Keratinocyte (primary cell): Measurements from ENCODE around the gene HOXB2. TPM values are rescaled to one million over a fixed set of nuclear protein-coding genes. Genes with fewer than 3 reads are reported as not detected.

Source experiments
- DNase-seq: peaks from one replicate; pipeline ENCODE4 v3.0.0-alpha.2; 2011; ENCODE audit warnings: low read depth, missing footprints, low spot score
- FAIRE-seq: peaks from 2 replicates; lab custom pipeline; 2011; peaks lifted over from hg19 to GRCh38; lab: Jason Lieb, UNC
- H2AFZ ChIP-seq: 2 replicates; pipeline ENCODE4 v1.6.0; 2012; ENCODE audit warnings: low read length, control low read depth, inconsistent platforms; ENCODE audit not compliant: control insufficient read depth
- H3K27ac ChIP-seq: 2 replicates; pipeline ENCODE4 v1.5.1; 2011; ENCODE audit warnings: low read length; ENCODE audit not compliant: control insufficient read depth, insufficient read depth
- H3K27me3 ChIP-seq: 3 replicates; pipeline ENCODE4 v1.6.0; 2011; ENCODE audit warnings: low read length; ENCODE audit not compliant: control insufficient read depth, insufficient read depth; ENCODE audit errors: extremely low read depth
- H3K36me3 ChIP-seq, 2 experiments: 2 replicates in 1 of 2; 3 replicates in 1 of 2; pipeline ENCODE4 v1.5.1; 2011; ENCODE audit warnings: low read length in 2 of 2, mild to moderate bottlenecking in 1 of 2; ENCODE audit not compliant: control insufficient read depth in 2 of 2, insufficient read depth in 2 of 2; ENCODE audit errors: extremely low read depth in 1 of 2
- H3K4me1 ChIP-seq: 3 replicates; pipeline ENCODE4 v1.5.1; 2011; ENCODE audit warnings: low read length; ENCODE audit not compliant: control insufficient read depth, insufficient read depth; ENCODE audit errors: extremely low read depth
- H3K4me2 ChIP-seq: 3 replicates; pipeline ENCODE4 v1.6.0; 2011; ENCODE audit warnings: low read depth, low read length; ENCODE audit not compliant: control insufficient read depth, insufficient read depth; ENCODE audit errors: extremely low read depth
- H3K4me3 ChIP-seq, 3 experiments: fragments of 200-600 bp in 1 of 3; sonication (generic) in 1 of 3; 2 replicates in 2 of 3; 3 replicates in 1 of 3; pipeline ENCODE4 v1.5.1; 2011 to 2016; ENCODE audit warnings: low read length in 3 of 3, mild to moderate bottlenecking in 3 of 3, control low read depth in 2 of 3, inconsistent platforms in 1 of 3, low read depth in 1 of 3, mixed read lengths in 1 of 3, mixed run types in 1 of 3, moderate library complexity in 1 of 3; ENCODE audit not compliant: control insufficient read depth in 2 of 3, insufficient read depth in 2 of 3; ENCODE audit errors: extremely low read depth in 1 of 3
- H3K79me2 ChIP-seq: 2 replicates; pipeline ENCODE4 v1.6.0; 2012; ENCODE audit warnings: low read length; ENCODE audit not compliant: control insufficient read depth, insufficient read depth
- H3K9ac ChIP-seq: 3 replicates; pipeline ENCODE4 v1.6.0; 2011; ENCODE audit warnings: low read length; ENCODE audit not compliant: control insufficient read depth, insufficient read depth; ENCODE audit errors: extremely low read depth
- H3K9me1 ChIP-seq: 3 replicates; pipeline ENCODE4 v1.6.0; 2011; ENCODE audit warnings: low read length; ENCODE audit not compliant: control insufficient read depth, insufficient read depth; ENCODE audit errors: extremely low read depth
- H3K9me3 ChIP-seq: 2 replicates; pipeline ENCODE4 v1.5.1; 2012; ENCODE audit warnings: low read depth, low read length; ENCODE audit not compliant: control insufficient read depth
- H4K20me1 ChIP-seq: 3 replicates; pipeline ENCODE4 v1.6.0; 2011; ENCODE audit warnings: low read length; ENCODE audit not compliant: control insufficient read depth, insufficient read depth; ENCODE audit errors: extremely low read depth
- EZH2 ChIP-seq: IDR thresholded peaks from one replicate; pipeline ENCODE4 v1.6.1; 2012; ENCODE audit warnings: inconsistent platforms, mild to moderate bottlenecking, low read length, moderate library complexity
- dilution Hi-C: fragments of 300-500 bp; cut with MboI; formaldehyde crosslinking; loops from one replicate; pipeline ENCODE4 v1.7.0; 2020; ENCODE audit warnings: low sequenced_read_pairs; ENCODE audit not compliant: extremely low pct_ligation_motif_present
- polyA plus RNA-seq, 5 experiments: library from polyadenylated mRNA; depleted of rRNA in 3 of 5; stranded (reverse) in 3 of 5; stranded (forward) in 1 of 5; unstranded in 1 of 5; fragments of >200 nt; gene quantifications; 1 replicate in 1 of 5; 2 replicates in 3 of 5; 3 replicates in 1 of 5; pipeline versions ENCODE4 v1.2.1 to v1.2.3, GENCODE V29; 2011 to 2012; ENCODE audit warnings: missing spikeins in 2 of 5, low read depth in 1 of 5, low replicate concordance in 1 of 5
- TF ChIP-seq, protein P1 (sequence below), 3 experiments: IDR thresholded peaks in 1 of 3; conservative IDR thresholded peaks in 1 of 3; optimal IDR thresholded peaks in 1 of 3; 2 replicates in 2 of 3; 3 replicates in 1 of 3; pipeline versions ENCODE3 to v1.5.1; 2011; ENCODE audit warnings: low read length in 3 of 3, mild to moderate bottlenecking in 3 of 3, moderate library complexity in 2 of 3, control low read depth in 1 of 3, inconsistent platforms in 1 of 3; ENCODE audit not compliant: insufficient read depth in 2 of 3; ENCODE audit errors: extremely low read depth in 1 of 3

HOXB2 gene
- polyA plus RNA-seq, 1 donor (not counting 4 experiments of a cell fraction or from before 2014, with no cell fraction given) = 3.8 TPM

- H3K9ac ChIP-seq = no peak overlapping the region
- H3K79me2 ChIP-seq = peaks cover 5% of the 10 kb centered on the region
- H3K4me1 ChIP-seq = peaks cover 5% of the 10 kb centered on the region
- DNase-seq = no peak
- no peak overlapping the region for H2AFZ ChIP-seq
- H3K27me3 ChIP-seq = peaks cover 16% of the 10 kb centered on the region
- no peaks in the 10 kb centered on the region for H3K9me3 ChIP-seq
- no peak overlapping the region for H3K4me3 ChIP-seq
- dilution Hi-C loops = no loop called here
- peaks cover 0 to 2% of the 10 kb centered on the region in 2 experiments for H3K36me3 ChIP-seq
- no peak overlapping the region for H3K27ac ChIP-seq
- H4K20me1 ChIP-seq = no peaks in the 10 kb centered on the region
- TF ChIP-seq EZH2 = no peak
- TF ChIP-seq, protein P1, sequence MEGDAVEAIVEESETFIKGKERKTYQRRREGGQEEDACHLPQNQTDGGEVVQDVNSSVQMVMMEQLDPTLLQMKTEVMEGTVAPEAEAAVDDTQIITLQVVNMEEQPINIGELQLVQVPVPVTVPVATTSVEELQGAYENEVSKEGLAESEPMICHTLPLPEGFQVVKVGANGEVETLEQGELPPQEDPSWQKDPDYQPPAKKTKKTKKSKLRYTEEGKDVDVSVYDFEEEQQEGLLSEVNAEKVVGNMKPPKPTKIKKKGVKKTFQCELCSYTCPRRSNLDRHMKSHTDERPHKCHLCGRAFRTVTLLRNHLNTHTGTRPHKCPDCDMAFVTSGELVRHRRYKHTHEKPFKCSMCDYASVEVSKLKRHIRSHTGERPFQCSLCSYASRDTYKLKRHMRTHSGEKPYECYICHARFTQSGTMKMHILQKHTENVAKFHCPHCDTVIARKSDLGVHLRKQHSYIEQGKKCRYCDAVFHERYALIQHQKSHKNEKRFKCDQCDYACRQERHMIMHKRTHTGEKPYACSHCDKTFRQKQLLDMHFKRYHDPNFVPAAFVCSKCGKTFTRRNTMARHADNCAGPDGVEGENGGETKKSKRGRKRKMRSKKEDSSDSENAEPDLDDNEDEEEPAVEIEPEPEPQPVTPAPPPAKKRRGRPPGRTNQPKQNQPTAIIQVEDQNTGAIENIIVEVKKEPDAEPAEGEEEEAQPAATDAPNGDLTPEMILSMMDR (optimal IDR thresholded peaks at IDR 0.05 in 1 of 3, IDR thresholded peaks at IDR 0.05 in 1 of 3, conservative IDR thresholded peaks at IDR 0.05 in 1 of 3; ENCODE audit: extremely low read depth in 1 of 3, insufficient read depth in 2 of 3, low read length in 3 of 3) = no peak
- FAIRE-seq = no peak
- no peaks in the 10 kb centered on the region for H3K9me1 ChIP-seq
- H3K4me2 ChIP-seq = no peak overlapping the region
Observed at GRCh38 chr17:48547808-48548522, 3.1 kb upstream of the HOXB2 start.

DNA sequence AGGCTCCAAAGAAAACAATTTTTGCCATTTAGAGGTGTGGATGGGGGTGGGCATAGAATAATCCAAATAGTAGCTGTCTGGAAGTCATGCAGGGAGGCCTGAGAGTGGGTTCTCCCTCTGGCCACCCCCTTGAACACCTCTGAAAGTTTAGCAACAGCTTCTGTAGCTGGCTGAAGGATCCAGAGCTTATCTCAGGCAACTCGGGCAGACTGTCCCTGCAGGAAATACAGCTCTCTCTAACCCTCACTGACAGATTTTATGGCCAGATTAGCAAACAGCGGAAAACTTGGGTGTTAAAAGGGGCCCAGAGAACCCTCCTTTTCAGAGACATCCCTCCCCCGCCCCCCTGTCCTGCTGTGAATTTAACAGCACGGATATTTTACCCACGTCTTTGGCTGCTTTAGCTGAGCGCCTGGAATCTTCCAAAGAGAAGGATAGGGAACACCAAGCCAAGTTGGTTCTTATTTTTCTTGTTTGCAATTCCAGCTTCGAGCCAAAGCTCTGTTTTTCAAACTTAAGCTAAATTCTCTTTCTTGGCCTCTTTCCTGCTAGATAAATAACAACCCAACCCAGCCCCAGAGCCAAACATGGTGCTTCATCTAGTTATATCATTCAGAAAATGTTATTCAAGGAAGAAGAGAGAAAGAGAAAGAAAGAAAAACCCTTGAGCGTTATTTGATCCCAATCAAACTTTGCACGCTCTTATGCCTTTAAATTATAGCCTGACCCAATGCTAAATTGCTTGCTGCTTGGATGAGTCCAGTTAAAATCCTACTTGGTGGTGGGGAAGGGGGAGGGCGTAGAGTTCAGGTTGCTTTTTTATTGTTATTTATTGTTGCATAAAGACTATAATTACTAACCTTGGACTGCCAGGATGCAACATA is 2.3 kb upstream of the HOXB2 start:
- H3K79me2 ChIP-seq = peaks cover 11% of the 10 kb centered on the region
- no peak overlapping the region for H3K4me3 ChIP-seq
- H3K9me3 ChIP-seq = no peaks in the 10 kb centered on the region
- FAIRE-seq = no peak
- H3K9me1 ChIP-seq = no peaks in the 10 kb centered on the region
- TF ChIP-seq EZH2 = no peak
- TF ChIP-seq, protein P1 (optimal IDR thresholded peaks at IDR 0.05 in 1 of 3, IDR thresholded peaks at IDR 0.05 in 1 of 3, conservative IDR thresholded peaks at IDR 0.05 in 1 of 3; ENCODE audit: extremely low read depth in 1 of 3, insufficient read depth in 2 of 3, low read length in 3 of 3) = no peak
- H3K27ac ChIP-seq = no peak overlapping the region
- DNase-seq = no peak
- dilution Hi-C loops = no loop called here
- H3K4me2 ChIP-seq = peak overlapping the region; percentile 9
- no peak overlapping the region for H3K9ac ChIP-seq
- H3K27me3 ChIP-seq = peaks cover 19% of the 10 kb centered on the region
- H3K4me1 ChIP-seq = peaks cover 7% of the 10 kb centered on the region
- H2AFZ ChIP-seq = no peak overlapping the region
- H4K20me1 ChIP-seq = no peaks in the 10 kb centered on the region
- H3K36me3 ChIP-seq = peaks cover under 1 to 3% of the 10 kb centered on the region in 2 experiments
